ENCODE data around the gene RDH14. TPM values are rescaled to one million over a fixed set of nuclear protein-coding genes. Genes with fewer than 3 reads are reported as not detected.

The RDH14 gene
- total RNA-seq, 1 donor from 2014 or later, result 18.3 TPM

- H3K4me1 ChIP-seq, result no peaks in the 10 kb centered on the region
- no peak overlapping the region for H3K27ac ChIP-seq
- DNase-seq, result no peak
- no peak for TF ChIP-seq CTCF (IDR thresholded peaks at IDR 0.05)
- no peaks in the 10 kb centered on the region for H3K9me3 ChIP-seq
- no peaks in the 10 kb centered on the region for H3K27me3 ChIP-seq (ENCODE audit: low read depth)
- no peaks in the 10 kb centered on the region for H3K36me3 ChIP-seq
- H3K4me3 ChIP-seq, result no peak overlapping the region
- intact Hi-C loops (cut with DNase I), result no loop called here
- ATAC-seq, result no peak
Measured at GRCh38 chr2:18596993-18597392, 36.5 kb upstream of the RDH14 start.

DNA sequence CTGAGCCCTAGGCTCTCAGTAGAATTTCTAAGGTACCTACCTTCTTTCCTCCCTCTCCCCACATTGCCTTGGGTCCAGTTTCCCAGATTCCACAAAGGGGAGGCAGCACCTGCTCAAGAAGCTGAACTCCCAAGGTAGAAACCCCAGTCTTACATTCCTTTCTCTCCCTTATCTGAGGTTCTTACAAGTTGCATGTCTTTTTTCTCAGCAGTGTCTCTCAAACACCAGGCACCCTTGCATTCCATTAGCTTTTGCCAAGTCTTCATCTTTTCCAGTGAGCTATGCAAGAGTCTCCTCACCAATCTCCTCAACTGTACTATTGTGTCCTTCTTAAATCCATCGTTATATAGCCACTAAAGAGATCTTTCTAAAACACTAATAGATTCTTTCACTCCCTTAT, 33.0 kb upstream of the RDH14 start:
- H3K4me1 ChIP-seq, result no peaks in the 10 kb centered on the region
- no peak for TF ChIP-seq CTCF (IDR thresholded peaks at IDR 0.05)
- no peak overlapping the region for H3K27ac ChIP-seq
- H3K9me3 ChIP-seq, result no peaks in the 10 kb centered on the region
- intact Hi-C loops (cut with DNase I), result no loop called here
- no peak for ATAC-seq
- no peaks in the 10 kb centered on the region for H3K27me3 ChIP-seq (ENCODE audit: low read depth)
- DNase-seq, result no peak
- no peak overlapping the region for H3K4me3 ChIP-seq
- no peaks in the 10 kb centered on the region for H3K36me3 ChIP-seq

- H3K9me3 ChIP-seq, result no peaks in the 10 kb centered on the region
- TF ChIP-seq CTCF (IDR thresholded peaks at IDR 0.05), result no peak
- ATAC-seq (no peak), DNase-seq (no peak)
- H3K4me1 ChIP-seq, result no peaks in the 10 kb centered on the region
- no peaks in the 10 kb centered on the region for H3K36me3 ChIP-seq
- intact Hi-C loops (cut with DNase I), result no loop called here
- H3K27me3 ChIP-seq (ENCODE audit: low read depth), result no peaks in the 10 kb centered on the region
- H3K4me3 ChIP-seq, result no peak overlapping the region
- H3K27ac ChIP-seq, result no peak overlapping the region
Measured at GRCh38 chr2:18592372-18592771, 31.9 kb upstream of the RDH14 start.

DNA sequence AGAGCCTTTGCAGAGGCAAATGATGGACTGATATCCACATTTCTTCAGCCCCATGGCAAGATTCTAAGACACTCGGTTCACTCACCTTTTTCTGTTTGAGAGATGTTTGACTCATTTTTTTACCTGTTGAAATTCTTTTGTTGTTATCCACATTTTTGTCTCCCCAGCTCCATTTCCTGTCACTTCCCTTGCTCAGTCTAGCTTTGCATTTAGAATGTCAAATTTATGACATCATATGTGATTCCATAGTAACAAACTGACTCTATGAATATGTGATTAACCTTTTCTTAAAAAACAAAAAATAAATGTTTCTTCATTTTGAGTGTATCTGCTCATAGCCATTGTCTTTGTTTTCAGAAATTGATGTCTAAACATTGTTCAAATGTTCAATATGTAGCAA, 28.9 kb upstream of the RDH14 start, which contains the start of gene NT5C1B:
TSS of gene NT5C1B (minus strand) at position 216 of the 400 bp plus-strand sequence. CDS start at position 115, 101 bp downstream.
- H3K27ac ChIP-seq, result no peak within 1 kb of the TSS
- TF ChIP-seq CTCF (IDR thresholded peaks at IDR 0.05), result no peak
- H3K9me3 ChIP-seq, result no peaks in the 10 kb centered on the region
- H3K27me3 ChIP-seq (ENCODE audit: low read depth), result no peaks in the 10 kb centered on the region
- no peak within 1 kb of the TSS for H3K4me3 ChIP-seq
- no peaks in the 10 kb centered on the region for H3K4me1 ChIP-seq
- intact Hi-C loops (cut with DNase I), result no loop called here
- H3K36me3 ChIP-seq, result no peaks in the 10 kb centered on the region
- DNase-seq (no peak), ATAC-seq (no peak)

- intact Hi-C loops (cut with DNase I), result no loop called here
- ATAC-seq, result no peak
- H3K27ac ChIP-seq, result no peak overlapping the region
- no peaks in the 10 kb centered on the region for H3K36me3 ChIP-seq
- no peaks in the 10 kb centered on the region for H3K9me3 ChIP-seq
- H3K4me1 ChIP-seq, result no peaks in the 10 kb centered on the region
- no peak for TF ChIP-seq CTCF (IDR thresholded peaks at IDR 0.05)
- DNase-seq, result no peak
- no peaks in the 10 kb centered on the region for H3K27me3 ChIP-seq (ENCODE audit: low read depth)
- no peak overlapping the region for H3K4me3 ChIP-seq
Measured at GRCh38 chr2:18588802-18589201, 28.3 kb upstream of the RDH14 start.

- H3K36me3 ChIP-seq, result no peaks in the 10 kb centered on the region
- no peak overlapping the region for H3K4me3 ChIP-seq
- no peak for DNase-seq
- no peak overlapping the region for H3K27ac ChIP-seq
- TF ChIP-seq CTCF (IDR thresholded peaks at IDR 0.05), result no peak
- H3K9me3 ChIP-seq, result no peaks in the 10 kb centered on the region
- no peaks in the 10 kb centered on the region for H3K27me3 ChIP-seq (ENCODE audit: low read depth)
- H3K4me1 ChIP-seq, result no peaks in the 10 kb centered on the region
- no peak for ATAC-seq
- intact Hi-C loops (cut with DNase I), result no loop called here
Measured at GRCh38 chr2:18588049-18588448, 27.6 kb upstream of the RDH14 start.

Measured in lower lobe of right lung (tissue), 2 donors.